GM23248 (cell line): Measurements from ENCODE around the gene EAPP.

ENCODE experiments used
- EZH2 ChIP-seq: fragments of 200-600 bp; sonication (generic); IDR thresholded peaks from 2 replicates; pipeline ENCODE4 v1.6.1; 2018; ENCODE audit warnings: antibody characterized with exemption, mild to moderate bottlenecking; ENCODE audit not compliant: insufficient read depth, poor library complexity, severe bottlenecking
- EZH2phosphoT487 ChIP-seq: fragments of 200-600 bp; sonication (generic); IDR thresholded peaks from 2 replicates; pipeline ENCODE4 v1.6.1; 2018; ENCODE audit warnings: antibody characterized with exemption, moderate library complexity, mild to moderate bottlenecking, low read depth; ENCODE audit not compliant: insufficient read depth

GRCh38 chr14:34582117-34582680 lies 42.7 kb upstream of the EAPP start:
- TF ChIP-seq EZH2 (no peak), EZH2phosphoT487 (no peak)
